Measurements from ENCODE around the gene BANP.
"Not testable (repeated sequence)": the region's sequence is repeated elsewhere in the genome, so short reads cannot be mapped to it uniquely, and the experiment has no call there.

The BANP gene

DNA sequence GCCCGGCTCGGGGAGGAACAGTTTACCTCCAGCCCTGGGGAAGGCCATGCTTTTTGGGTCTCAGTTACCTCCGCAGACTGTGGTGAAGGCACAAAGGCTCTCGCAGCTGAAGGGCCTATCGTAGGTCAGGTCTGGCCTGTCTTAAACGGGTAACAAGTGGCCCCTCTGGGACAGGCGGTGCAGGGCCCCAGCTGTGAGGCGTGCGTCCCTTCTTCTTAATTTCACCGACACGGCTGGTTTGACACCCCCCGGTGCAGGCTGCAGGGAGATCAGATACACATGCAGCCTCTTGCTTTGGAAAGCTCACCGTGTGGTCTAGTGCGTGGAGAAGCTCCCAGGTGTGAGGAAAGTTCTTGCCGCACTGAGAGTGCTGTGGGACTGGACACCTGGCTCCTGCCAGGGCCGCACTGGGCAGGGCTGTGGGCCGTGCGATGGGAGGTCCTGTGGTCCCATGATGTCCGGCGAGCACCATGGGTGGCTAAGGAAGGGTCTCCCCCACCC is 162.4 kb downstream of the BANP start:
- DNase-seq: no peak

DNA sequence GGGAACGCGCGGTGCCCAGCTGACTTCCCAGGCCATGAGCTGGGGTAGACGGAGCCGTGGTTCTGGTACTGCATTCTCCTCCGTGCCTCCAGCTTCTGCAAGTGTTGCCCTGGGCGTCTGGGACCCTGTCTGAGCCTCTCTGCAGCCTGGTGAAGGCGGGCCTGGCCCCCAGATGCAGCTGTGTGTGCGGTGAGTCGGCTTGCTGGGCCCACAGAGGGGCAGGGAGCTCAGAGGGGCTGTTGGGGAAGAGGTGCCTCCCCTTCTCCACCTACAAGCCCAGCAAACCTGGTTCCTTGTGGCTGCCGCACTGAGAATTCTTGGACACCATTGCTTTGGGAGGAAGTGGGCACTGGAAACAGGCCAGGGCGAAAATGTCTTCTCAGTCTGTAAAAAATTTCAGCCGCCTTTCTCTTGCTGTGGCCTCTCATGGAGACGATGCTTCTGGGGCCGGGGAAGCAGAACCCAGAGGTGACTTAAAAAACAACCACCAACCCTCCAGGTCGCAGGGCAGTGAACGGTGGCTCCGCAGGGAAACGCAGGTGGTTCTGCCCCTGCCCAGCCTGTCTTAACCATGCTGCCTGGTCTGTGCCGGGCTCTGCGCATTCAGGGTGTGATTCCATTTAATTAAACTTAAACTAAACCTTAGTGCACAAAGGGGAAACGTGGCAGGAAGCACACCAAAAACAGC is 163.5 kb downstream of the BANP start:
- DNase-seq: not testable (repeated sequence)

DNA sequence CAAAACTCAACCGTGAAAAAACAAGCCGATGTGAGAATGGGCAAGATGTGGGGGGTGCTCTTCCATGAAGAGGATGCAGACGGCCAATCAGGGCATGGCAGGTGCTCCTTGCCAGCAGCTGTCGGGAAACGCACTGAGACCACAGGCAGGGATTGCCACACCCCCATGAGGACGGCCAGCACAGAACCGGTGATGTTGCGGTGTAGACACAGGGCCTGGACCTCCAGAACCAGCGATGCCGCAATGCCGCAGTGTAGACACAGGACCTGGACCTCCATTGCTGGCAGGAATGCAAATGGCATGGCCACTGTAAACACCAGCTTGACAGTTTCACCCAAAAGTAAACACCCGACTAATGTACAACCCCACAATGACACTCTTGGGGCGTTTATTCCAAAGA is 164.9 kb downstream of the BANP start:
- no peak for DNase-seq

DNA sequence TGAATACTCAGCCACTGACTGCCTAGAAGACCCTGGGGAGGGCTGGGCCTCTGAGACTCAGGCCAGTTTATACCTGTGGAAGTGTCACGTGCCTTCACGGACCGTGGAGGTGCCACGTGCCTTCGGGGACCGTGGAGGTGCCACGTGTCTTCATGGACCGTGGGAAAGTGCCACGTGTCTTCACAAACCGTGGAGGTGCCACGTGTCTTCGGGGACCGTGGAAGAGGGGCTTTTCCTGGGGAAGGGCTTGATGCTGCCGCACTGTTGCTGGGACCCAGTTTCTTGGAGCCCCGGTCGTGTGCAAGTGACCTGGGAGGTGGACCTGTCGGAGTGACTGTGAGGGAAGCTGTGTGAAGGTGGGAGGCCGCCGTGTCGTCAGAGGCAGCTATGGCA is 166.2 kb downstream of the BANP start:
- no peak for DNase-seq

DNA sequence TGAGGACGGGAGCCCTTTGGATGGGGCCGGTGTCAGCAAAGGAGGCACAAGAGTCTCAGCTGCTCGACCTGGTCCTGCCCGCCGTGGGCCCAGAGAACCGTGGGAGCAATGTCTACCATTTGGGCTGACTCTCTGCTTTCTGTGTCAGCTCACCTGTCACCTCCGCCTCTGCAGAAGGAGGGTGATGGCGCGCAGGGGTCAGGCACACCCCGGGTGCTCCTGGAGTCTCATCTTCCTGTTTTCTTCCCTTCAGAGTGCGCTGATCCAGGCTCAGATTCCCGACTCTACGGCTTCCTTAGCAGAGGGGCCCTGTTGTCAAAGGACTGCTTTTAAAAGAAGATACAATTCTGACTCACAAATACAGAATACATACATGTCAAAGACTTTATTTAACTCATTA is 167.1 kb downstream of the BANP start:
- no peak for DNase-seq

DNA sequence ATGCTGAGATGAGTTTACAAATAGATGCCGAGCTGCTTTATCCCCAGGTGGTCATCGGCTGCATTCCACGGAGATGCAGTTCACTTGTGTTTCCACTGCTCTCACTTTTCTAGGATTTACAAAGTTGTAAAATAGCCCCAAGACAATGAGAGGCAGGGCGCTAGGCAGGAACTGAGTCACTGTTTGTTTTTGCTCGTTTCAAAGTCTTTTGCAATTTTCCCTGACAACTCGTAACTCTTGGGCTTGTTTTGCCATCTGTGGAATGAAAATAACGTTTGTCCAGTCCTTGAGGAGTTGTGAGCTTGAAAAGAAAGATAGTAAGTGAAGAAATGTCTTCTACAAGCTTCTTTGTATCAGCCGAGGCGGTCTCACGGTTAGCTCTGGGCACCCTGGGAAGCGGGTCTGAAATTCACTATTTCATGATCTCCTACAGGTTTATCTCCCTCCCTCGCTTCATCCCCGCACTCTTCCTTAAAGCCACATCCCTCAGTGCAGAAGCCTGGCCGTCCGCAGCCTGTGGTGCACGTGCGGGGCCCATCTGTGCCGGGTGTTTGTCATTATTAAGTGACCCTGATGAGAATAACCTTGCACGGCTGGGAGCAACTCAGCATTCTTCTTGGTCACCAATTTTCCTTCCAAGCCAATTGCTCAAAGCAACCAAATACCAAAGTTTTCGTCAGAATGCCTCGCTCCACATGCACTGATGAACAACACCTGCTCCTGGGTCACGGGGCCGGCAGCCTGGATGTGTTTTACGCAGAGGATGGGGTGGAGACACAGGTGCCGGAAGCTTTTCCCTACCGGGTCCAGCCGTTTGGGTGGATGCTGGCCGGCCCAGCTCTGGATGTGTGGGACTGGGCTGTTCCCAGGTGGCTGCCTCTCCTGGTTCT is 167.9 kb downstream of the BANP start:
- peak; percentile 7 for DNase-seq

DNA sequence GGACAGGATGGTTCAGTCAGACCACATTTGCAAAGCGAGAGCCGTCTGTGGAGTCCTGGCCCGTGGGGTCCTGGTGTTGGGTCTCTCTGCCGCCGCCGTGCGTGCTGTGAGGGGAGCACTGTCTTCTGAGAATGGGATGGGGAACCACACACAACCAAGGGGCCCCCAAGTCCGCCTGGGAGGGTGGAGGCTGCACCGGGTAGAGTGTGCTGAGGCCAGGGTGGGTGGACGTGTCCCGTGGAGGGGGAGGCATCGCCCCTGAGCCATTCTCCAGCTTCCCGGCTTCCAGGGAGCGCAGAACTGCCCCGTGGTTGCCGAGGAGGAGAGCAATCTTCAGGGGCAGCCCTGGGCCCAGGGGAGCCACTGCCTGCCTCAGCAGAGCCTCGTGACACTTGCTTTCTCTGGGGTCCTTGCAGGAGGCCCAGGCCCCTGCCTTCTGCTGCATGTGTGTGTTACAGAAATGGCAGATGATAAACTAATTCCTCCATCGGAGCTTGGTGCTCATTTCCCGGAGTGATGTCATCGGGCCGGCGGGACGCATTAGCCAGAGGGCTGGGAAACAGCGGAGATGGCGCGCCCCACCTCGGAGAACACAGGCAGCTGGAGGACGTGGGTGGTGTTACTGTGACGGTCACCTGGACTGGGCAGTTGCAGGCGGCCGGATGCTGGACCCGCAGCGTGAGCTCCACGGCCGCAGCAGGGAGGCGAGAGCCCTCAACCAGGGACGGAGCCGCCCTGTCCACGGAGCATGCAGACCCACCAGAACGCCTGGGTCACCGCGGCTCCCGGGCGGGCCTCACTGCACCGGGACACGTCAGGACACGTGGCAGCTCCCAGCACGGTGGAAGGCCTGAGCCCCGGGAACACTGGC is 168.9 kb downstream of the BANP start:
- not testable (repeated sequence) for DNase-seq

- no peak for DNase-seq
These were observed 169.6 kb downstream of the BANP start for GRCh38 chr16:88120812-88121211.

GRCh38 chr16:88121391-88121790 is 170.2 kb downstream of the BANP start:
- DNase-seq: not testable (repeated sequence)

GRCh38 chr16:88121886-88122580 is 170.8 kb downstream of the BANP start:
- no peak for DNase-seq

Data from GF-D8 (cell line).